NT2/D1 (cell line): Measurements from ENCODE around the gene STK38L.

ENCODE experiments used
- YY1 ChIP-seq: IDR thresholded peaks from 2 replicates; pipeline ENCODE4 v1.6.1; 2011; ENCODE audit not compliant: insufficient read length, insufficient read depth
- ZNF274 ChIP-seq: IDR thresholded peaks from 2 replicates; pipeline ENCODE4 v1.6.1; 2011; ENCODE audit warnings: mild to moderate bottlenecking, low read depth, low read length

GRCh38 chr12:27271206-27271605, 27.1 kb downstream of the STK38L start:
- no peak for TF ChIP-seq YY1
- no peak for TF ChIP-seq ZNF274
